Muscle of leg (tissue), 11 donors: ENCODE measurements around the gene SART3. TPM values are rescaled to one million over a fixed set of nuclear protein-coding genes. Genes with fewer than 3 reads are reported as not detected.
"Not testable (repeated sequence)": the region's sequence is repeated elsewhere in the genome, so short reads cannot be mapped to it uniquely, and the experiment has no call there.

Experiments used
- DNase-seq: peaks from one replicate; pipeline ENCODE4 v3.0.0; 2013
- H3K27ac ChIP-seq: one replicate; pipeline ENCODE4 v1.5.1; 2013; ENCODE audit warnings: mild to moderate bottlenecking, low read length, control low read depth
- H3K27me3 ChIP-seq: one replicate; pipeline ENCODE4 v1.6.1; 2013; ENCODE audit warnings: low read length; ENCODE audit not compliant: control insufficient read depth, insufficient read depth
- H3K36me3 ChIP-seq: one replicate; pipeline ENCODE4 v1.6.1; 2013; ENCODE audit warnings: low read length; ENCODE audit not compliant: control insufficient read depth, insufficient read depth
- H3K4me1 ChIP-seq: one replicate; pipeline ENCODE4 v1.6.1; 2013; ENCODE audit warnings: low read length; ENCODE audit not compliant: control insufficient read depth, insufficient read depth
- H3K4me3 ChIP-seq: one replicate; pipeline ENCODE4 v1.5.1; 2013; ENCODE audit warnings: low read length, control low read depth
- H3K9me3 ChIP-seq: replicated peaks from 2 replicates; pipeline ENCODE4 v1.6.1; 2013; ENCODE audit warnings: low read depth, low read length; ENCODE audit not compliant: control insufficient read depth
- WGBS: methylation state at CpG from one replicate; pipeline ENCODE4 v1.1.5; 2013; ENCODE audit warnings: missing lambda C conversion rate; ENCODE audit not compliant: insufficient coverage; 5-methylcytosine and 5-hydroxymethylcytosine counted together
- polyA plus RNA-seq, 8 donors: library from polyadenylated mRNA; unstranded; fragments of 120-200 nt; gene quantifications; one replicate each; pipeline versions ENCODE4 v1.2.1 to v1.2.3, GENCODE V29; 2013; ENCODE audit warnings: inconsistent platforms in 1 of 8, low replicate concordance in 1 of 8; ENCODE audit not compliant: insufficient read length in 8 of 8, insufficient read depth in 1 of 8
- total RNA-seq: library from RNA; stranded (reverse); fragments of 120-200 nt; gene quantifications from one replicate; pipeline ENCODE4 v1.2.4, GENCODE V29; 2013

SART3 gene
- total and polyA plus RNA-seq, 9 donors, result 30.8 to 41.4 (median 35.7) TPM

GRCh38 chr12:108597559-108598471 lies 36.8 kb upstream of the SART3 start, which contains the start of gene TMEM119:
TMEM119 (minus strand) TSS chr12:108598084; CDS start chr12:108592383, 5,701 bp downstream.
- DNase-seq, result peak; percentile 90
- H3K36me3 ChIP-seq, result peaks cover 2% of the 10 kb centered on the region
- peak within 1 kb of the TSS; percentile 62 for H3K4me3 ChIP-seq
- no peaks in the 10 kb centered on the region for H3K27me3 ChIP-seq
- H3K9me3 ChIP-seq, result no peaks in the 10 kb centered on the region
- H3K4me1 ChIP-seq, result peaks cover 41% of the 10 kb centered on the region
- peak within 1 kb of the TSS; percentile 53 for H3K27ac ChIP-seq
- 16% methylated on average over 8 of the region's 27 CpGs for WGBS

DNA sequence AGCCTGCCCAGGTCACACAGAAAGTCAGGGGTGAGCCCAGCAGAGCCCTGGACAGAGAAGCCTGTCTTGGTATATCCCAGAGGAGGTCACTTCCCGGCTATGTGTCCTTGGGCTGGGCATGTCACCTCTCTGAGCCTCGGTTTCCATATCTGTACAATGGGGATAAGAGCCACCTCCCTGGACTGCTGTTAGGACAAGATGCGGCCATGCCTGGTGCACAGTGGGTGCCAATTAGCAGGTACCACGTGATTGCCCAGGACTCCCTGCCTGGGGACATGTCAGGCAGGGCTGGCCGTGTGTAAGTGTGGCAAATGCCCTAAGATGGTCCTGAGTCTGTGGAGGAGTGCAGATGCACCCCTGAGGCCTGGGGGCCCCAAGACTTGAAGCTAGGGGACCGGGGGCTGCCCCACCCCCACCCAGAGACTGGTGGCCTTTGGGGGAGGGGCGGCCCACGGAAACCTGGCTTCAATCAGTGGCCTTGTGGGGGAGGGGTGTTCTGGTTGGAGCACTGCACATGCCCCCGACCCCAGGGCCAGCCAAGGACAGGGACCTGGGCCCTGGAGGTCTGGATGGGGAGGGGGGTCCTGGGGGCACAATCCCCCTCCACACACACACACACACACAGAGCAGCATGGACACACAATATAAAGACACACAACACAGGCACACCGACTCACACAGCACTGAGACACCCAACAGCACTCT lies 36.0 kb upstream of the SART3 start:
- no peaks in the 10 kb centered on the region for H3K9me3 ChIP-seq
- peak overlapping the region; percentile 53 for H3K27ac ChIP-seq
- H3K4me1 ChIP-seq, result peaks cover 41% of the 10 kb centered on the region
- H3K4me3 ChIP-seq, result peak overlapping the region; percentile 62
- WGBS, result 40% methylated on average over 4 of the region's 10 CpGs
- peaks cover 2% of the 10 kb centered on the region for H3K36me3 ChIP-seq
- no peaks in the 10 kb centered on the region for H3K27me3 ChIP-seq
- no peak for DNase-seq

DNA sequence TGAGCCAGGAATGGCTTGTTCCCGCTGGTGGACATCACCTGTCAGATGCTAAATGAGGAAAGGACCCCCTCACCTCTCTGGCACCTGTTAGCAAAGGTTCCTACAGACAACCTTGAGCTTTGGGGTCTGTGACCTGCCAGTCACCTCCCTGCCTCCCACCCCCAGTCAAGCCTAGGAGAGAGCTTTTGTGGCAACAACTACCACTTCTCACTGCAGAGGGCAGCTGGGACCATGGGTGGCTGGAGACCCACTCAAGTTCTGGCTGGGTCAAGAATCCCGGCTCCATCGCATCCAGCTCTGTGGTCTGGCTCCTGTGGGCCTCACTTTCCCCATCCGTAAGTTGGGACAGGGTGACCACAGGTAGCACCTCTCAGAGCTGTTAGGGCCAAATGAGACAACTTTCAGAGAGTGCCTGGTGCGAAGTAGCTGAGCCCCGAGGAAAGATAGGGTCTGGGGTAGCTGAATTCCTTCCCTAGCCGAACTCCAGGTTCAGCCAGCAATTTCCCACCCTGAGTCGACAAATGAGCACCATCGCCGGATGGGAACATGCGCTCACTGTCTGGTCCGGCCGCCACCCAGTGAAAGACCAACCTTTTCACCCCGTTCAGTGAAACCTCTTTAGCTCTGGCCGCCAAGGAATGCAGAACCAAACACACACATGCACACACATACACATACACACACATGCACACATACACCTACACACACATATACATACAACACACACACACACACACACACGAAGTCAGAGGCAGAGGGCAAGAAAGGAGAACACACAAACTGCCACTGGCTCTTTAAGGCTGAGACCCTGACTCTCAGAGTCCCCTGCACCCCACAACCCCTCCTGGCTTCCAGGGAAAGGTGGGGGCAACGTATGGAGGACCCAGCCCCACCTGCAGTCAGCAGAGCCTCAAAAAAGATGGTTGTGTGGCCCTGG lies 35.0 kb upstream of the SART3 start:
- peak overlapping the region; percentile 35 for H3K27ac ChIP-seq
- H3K4me3 ChIP-seq, result peak overlapping the region; percentile 62
- H3K36me3 ChIP-seq, result peaks cover 2% of the 10 kb centered on the region
- no peaks in the 10 kb centered on the region for H3K9me3 ChIP-seq
- WGBS, result 34% methylated on average over 14 of the region's 17 CpGs
- H3K27me3 ChIP-seq, result no peaks in the 10 kb centered on the region
- H3K4me1 ChIP-seq, result peaks cover 41% of the 10 kb centered on the region
- peak; percentile 41 for DNase-seq

DNA sequence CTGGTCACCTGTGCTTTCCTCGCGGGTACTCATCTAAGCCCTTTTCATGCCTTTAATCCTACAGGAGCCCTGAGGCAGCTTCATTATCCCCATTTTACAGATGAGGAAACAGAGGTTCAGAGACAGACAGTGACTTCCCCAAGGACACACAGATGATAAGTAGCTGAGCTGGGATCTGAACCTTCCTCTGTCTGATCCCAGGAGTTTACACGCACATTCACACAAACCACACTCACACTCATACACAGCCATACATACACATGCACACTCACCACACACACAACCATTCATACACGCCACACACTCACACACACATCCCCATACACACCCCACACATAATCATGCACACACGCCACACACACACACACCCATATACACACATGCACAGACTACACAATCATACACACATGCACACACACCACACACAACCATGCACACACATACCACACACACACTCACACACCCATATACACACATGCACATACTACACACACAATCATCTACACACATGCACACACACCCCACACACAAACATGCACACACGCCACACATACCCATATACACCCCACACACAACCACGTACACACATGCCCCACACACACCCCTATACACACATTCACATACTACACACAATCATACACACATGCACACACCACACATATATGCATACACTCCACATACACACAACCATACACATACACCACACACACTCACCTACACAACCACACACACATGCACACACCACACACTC lies 34.2 kb upstream of the SART3 start:
- Histone ChIP-seq H3K27me3 (no peaks in the 10 kb centered on the region), H3K36me3 (peaks cover 2% of the 10 kb centered on the region), H3K27ac (no peak overlapping the region), H3K9me3 (no peaks in the 10 kb centered on the region), H3K4me1 (peaks cover 41% of the 10 kb centered on the region), H3K4me3 (no peak overlapping the region)
- WGBS, result 94% methylated on average over 5 of the region's 7 CpGs
- DNase-seq, result no peak

DNA sequence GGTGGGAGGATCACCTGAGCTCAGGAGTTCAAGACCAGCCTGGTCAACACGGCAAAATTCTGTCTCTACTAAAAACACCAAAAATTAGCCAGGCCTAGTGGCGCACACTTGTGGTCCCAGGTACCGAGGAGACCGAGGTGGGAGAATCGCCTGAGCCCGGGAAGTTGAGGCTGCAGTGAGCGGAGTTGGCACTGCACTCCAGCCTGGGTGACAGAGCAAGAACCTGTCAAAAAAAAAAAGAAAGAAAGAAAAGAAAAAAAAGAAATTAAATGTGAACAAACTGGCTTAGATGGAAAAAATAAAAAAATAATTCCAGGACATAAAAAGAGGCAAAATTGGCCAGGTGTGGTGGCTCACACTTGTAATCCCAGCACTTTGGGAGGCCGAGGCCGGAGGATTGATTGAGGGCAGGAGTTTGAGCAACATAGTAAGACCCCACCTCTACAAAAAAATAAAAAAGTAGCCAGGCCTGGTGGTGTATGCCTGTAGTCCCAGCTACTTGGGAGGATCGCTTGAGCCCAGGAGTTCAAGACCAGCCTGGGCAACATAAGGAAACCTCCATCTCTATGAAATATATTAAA lies 33.4 kb upstream of the SART3 start:
- Histone ChIP-seq H3K36me3 (peaks cover 2% of the 10 kb centered on the region), H3K4me3 (no peak overlapping the region), H3K9me3 (no peaks in the 10 kb centered on the region), H3K27ac (no peak overlapping the region), H3K27me3 (no peaks in the 10 kb centered on the region), H3K4me1 (peaks cover 48% of the 10 kb centered on the region)
- 94% methylated on average over 6 of the region's 10 CpGs for WGBS
- DNase-seq, result no peak

- WGBS, result 77% methylated on average over 7 of the region's 25 CpGs
- H3K36me3 ChIP-seq, result peaks cover 2% of the 10 kb centered on the region
- H3K4me1 ChIP-seq, result peaks cover 59% of the 10 kb centered on the region
- no peak for DNase-seq
- no peak overlapping the region for H3K4me3 ChIP-seq
- no peak overlapping the region for H3K27ac ChIP-seq
- H3K9me3 ChIP-seq, result no peaks in the 10 kb centered on the region
- H3K27me3 ChIP-seq, result no peaks in the 10 kb centered on the region
These were observed 31.3 kb upstream of the SART3 start for GRCh38 chr12:108592033-108592909.

DNA sequence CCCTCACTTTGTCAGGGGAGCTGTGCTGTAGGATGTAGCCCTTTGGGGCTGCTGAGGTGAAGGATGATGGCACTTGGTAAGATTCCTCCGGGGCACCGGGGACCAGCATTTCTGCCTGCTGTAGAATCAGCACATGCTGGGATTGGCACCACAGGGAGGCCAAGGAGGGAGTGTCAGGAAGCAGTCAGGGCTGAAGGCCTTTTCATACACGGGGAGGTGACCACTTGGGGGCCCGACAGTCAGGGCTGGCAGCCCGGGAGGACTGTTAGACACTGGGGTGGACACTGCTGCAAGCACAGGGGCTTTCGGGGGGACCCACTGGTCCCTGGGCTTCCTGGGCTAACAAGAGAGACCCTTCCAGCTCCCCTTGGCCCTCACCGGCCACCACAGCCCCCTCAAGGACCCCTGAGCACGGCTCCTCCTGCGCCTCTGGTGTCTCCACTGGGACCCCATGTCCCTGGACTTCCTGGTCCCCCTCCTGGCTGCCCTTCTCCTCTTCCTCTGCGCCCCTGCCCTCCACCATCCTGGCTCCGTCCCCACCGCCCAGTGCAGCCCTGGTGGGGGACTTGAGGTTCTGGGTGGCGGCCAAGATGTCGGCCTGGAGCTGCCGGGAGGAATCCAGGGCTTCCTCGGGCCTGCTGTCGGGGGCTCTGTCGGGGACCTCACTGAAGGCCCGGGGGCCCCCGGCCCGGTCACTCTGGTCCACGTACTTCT lies 30.5 kb upstream of the SART3 start:
- no peaks in the 10 kb centered on the region for H3K27me3 ChIP-seq
- peaks cover 2% of the 10 kb centered on the region for H3K36me3 ChIP-seq
- WGBS, result 65% methylated on average over 18 of the region's 22 CpGs
- no peak overlapping the region for H3K4me3 ChIP-seq
- no peak overlapping the region for H3K27ac ChIP-seq
- H3K9me3 ChIP-seq, result no peaks in the 10 kb centered on the region
- no peak for DNase-seq
- peaks cover 53% of the 10 kb centered on the region for H3K4me1 ChIP-seq

GRCh38 chr12:108590463-108590862 lies 29.5 kb upstream of the SART3 start:
- H3K27me3 ChIP-seq, H3K36me3 ChIP-seq, H3K9me3 ChIP-seq, H3K27ac ChIP-seq, DNase-seq, H3K4me3 ChIP-seq: not testable (repeated sequence)
- 90% methylated on average over 6 of the region's 9 CpGs for WGBS
- peaks cover 46% of the 10 kb centered on the region for H3K4me1 ChIP-seq
